K562 (cell line): Measurements from ENCODE around the gene MCC.

Experiments
- JUND ChIP-seq, 2 experiments: IDR thresholded peaks; 2 replicates in 1 of 2; 3 replicates in 1 of 2; pipeline ENCODE4 v1.6.1; 2011; ENCODE audit warnings: borderline replicate concordance in 2 of 2, low read depth in 2 of 2, low read length in 2 of 2, improper control_type of control experiment in 1 of 2, missing biosample characterization in 1 of 2, missing genetic modification characterization in 1 of 2, missing genetic modification reagents in 1 of 2
- ZNF77 ChIP-seq: fragments of 250-450 bp; sonication (Bioruptor Pico); IDR thresholded peaks from 2 replicates; pipeline ENCODE4 v1.5.0; 2020

DNA sequence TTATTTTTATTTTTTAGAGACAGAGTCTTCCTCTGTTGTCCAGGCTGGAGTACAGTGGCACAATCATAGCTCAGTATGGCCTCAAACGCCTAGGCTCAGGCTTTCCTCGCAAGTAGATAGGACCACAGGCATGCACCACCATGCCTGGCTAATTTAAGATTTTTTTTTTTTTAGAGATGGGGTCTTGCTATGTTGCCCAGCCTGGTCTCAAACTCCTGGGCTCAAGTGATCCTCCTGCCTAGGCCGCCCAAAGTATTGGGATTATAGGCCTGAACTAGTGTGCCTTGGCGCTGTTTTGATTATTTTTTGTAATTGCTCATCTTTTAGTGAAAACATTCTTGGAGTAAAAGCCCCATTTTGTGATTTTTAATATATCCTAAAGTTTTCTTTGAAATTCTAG, 30.6 kb upstream of the MCC start:
- TF ChIP-seq ZNF77, result no peak
- no peak for TF ChIP-seq JUND (IDR thresholded peaks at IDR 0.05; ENCODE audit: borderline replicate concordance, low read depth, low read length)
- TF ChIP-seq JUND (tag; IDR thresholded peaks at IDR 0.05; ENCODE audit: borderline replicate concordance, low read depth, low read length), result no peak
